ENCODE measurements around the gene SDCCAG8.

Gene SDCCAG8

GRCh38 chr1:243267471-243267880 is 11.6 kb downstream of the SDCCAG8 start:
- TF ChIP-seq PBX3 (CRISPR knock-in tag; IDR thresholded peaks at IDR 0.05) (no peak), ZNF211 (tag by site-specific recombination; IDR thresholded peaks at IDR 0.05; ENCODE audit: low read depth) (no peak), ZNF654 (tag by site-specific recombination; IDR thresholded peaks at IDR 0.05; ENCODE audit: low read depth) (no peak), ZNF133 (tag by site-specific recombination; IDR thresholded peaks at IDR 0.05) (no peak), ZBTB48 (tag by site-specific recombination; IDR thresholded peaks at IDR 0.05) (no peak), ZBTB26 (tag by site-specific recombination; optimal IDR thresholded peaks at IDR 0.05) (no peak), GLIS1 (tag by site-specific recombination; IDR thresholded peaks at IDR 0.05) (no peak), ZSCAN4 (tag by site-specific recombination; IDR thresholded peaks at IDR 0.05) (no peak)
- Histone ChIP-seq H3K4me1 (ENCODE audit: control insufficient read depth, insufficient read depth, low read length) (peaks cover 2% of the 10 kb centered on the region; the same call in 1 of the 2 replicates), H3K4me3 (ENCODE audit: low read depth, low read length) (no peak overlapping the region), H3K36me3 (ENCODE audit: control insufficient read depth in 2 of 2, insufficient read depth in 1 of 2, low read length in 2 of 2) (peaks cover 4 to 9% of the 10 kb centered on the region in 2 experiments; a peak in 2 of 3 replicates), H3K27ac (ENCODE audit: extremely low read depth, low read depth, low read length) (no peak overlapping the region), H3K9me3 (ENCODE audit: control insufficient read depth, insufficient read depth, low read depth, low read length) (no peaks in the 10 kb centered on the region)
- CTCF ChIA-PET, result no interaction called here
- POLR2A ChIA-PET, result interaction anchor here (0.8 kb wide), 1 partner anchor 12 kb away, joined by 3 read pairs; the partner anchor contains the start of genes CEP170 and SDCCAG8

GRCh38 chr1:243267914-243268653 is 12.2 kb downstream of the SDCCAG8 start:
- H3K4me3 ChIP-seq (ENCODE audit: low read depth, low read length), result no peak overlapping the region
- H3K9me3 ChIP-seq (ENCODE audit: control insufficient read depth, insufficient read depth, low read depth, low read length), result no peaks in the 10 kb centered on the region
- H3K27ac ChIP-seq (ENCODE audit: extremely low read depth, low read depth, low read length), result no peak overlapping the region
- H3K4me1 ChIP-seq (ENCODE audit: control insufficient read depth, insufficient read depth, low read length), result peaks cover under 1% of the 10 kb centered on the region; the same call in 1 of the 2 replicates
- ChIA-PET CTCF (no interaction called here), POLR2A (interaction anchor here (0.8 to 3.0 kb wide), 2 partner anchors 13 kb away, joined by 3 to 13 read pairs; partner anchors contain the start of genes CEP170 and SDCCAG8)
- peaks cover 4 to 9% of the 10 kb centered on the region in 2 experiments; a peak in 2 of 3 replicates for H3K36me3 ChIP-seq (ENCODE audit: control insufficient read depth in 2 of 2, insufficient read depth in 1 of 2, low read length in 2 of 2)
- no peak for TF ChIP-seq ZNF175 (tag by site-specific recombination; IDR thresholded peaks at IDR 0.05)
- TF ChIP-seq ZNF785 (tag by site-specific recombination; IDR thresholded peaks at IDR 0.05), result no peak
- TF ChIP-seq ZNF629 (tag by site-specific recombination; IDR thresholded peaks at IDR 0.05), result no peak
- TF ChIP-seq ZNF626 (tag by site-specific recombination; IDR thresholded peaks at IDR 0.05), result no peak
- no peak for TF ChIP-seq ZNF112 (tag by site-specific recombination; IDR thresholded peaks at IDR 0.05)
- TF ChIP-seq TSHZ1 (tag by site-specific recombination; IDR thresholded peaks at IDR 0.05; ENCODE audit: borderline replicate concordance), result no peak
- no peak for TF ChIP-seq ZBTB48 (tag by site-specific recombination; IDR thresholded peaks at IDR 0.05)
- TF ChIP-seq WT1 (tag by site-specific recombination; IDR thresholded peaks at IDR 0.05), result no peak
- no peak for TF ChIP-seq ZNF521 (tag by site-specific recombination; IDR thresholded peaks at IDR 0.05)
- no peak for TF ChIP-seq ZNF19 (tag by site-specific recombination; IDR thresholded peaks at IDR 0.05; ENCODE audit: low read depth)
- TF ChIP-seq ZNF394 (tag by site-specific recombination; IDR thresholded peaks at IDR 0.05; ENCODE audit: borderline replicate concordance), result no peak
- TF ChIP-seq SCRT1 (tag by site-specific recombination; IDR thresholded peaks at IDR 0.05; ENCODE audit: borderline replicate concordance), result no peak
- no peak for TF ChIP-seq ZNF416 (tag by site-specific recombination; IDR thresholded peaks at IDR 0.05)
- no peak for TF ChIP-seq ZNF24 (tag by site-specific recombination; IDR thresholded peaks at IDR 0.05)
- TF ChIP-seq ZNF174 (tag by site-specific recombination; IDR thresholded peaks at IDR 0.05), result no peak
- no peak for TF ChIP-seq ZNF362 (tag by site-specific recombination; IDR thresholded peaks at IDR 0.05)

Data from HEK293 (cell line).